ENCODE measurements around the gene DDAH1.

Gene DDAH1

DNA sequence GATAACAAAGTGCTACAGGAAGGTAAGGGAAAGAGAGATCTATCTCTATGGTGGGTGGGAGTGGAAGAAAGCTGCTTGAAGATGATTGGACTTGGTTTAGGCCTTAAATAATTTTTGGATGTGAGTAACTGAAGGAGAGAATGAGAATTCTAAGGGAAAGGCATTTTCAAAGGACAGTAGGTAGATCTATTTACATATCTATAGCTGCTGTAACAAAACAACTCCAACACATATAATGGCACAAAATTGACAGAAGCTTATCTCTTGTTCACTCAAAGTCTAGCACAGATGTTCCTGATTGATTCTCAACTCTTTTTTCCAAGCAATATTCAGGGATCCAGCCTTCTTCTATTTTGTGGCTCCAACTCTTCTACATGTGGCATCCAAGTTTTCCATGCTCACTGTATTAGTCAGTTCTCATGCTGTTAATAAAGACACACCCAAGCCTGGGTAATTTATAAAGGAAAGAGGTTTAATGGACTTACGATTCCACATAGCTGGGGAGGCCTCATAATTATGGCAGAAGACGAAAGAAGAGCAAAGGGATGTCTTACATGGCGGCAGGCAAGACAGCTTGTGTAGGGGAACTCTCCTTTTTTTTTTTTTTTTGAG is 3.1 kb upstream of the DDAH1 start:
- DNase-seq: no peak

DNA sequence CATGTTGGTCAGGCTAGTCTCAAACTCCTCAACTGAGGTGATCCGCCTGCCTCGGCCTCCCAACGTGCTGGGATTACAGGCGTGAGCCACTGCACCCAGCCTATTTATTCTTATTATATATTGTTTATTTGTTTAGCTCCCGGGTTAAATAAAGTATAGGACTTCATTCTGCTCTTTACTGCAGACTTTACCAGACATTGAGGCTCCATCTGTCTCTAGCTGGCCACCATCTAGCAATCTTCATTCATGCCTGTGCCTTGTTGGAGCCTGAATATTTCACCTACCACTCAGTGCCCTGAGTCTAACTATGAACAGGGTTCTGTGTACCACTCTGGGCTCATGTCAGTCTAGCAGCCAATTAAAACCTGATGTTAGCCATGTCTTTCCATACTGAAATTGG is 2.1 kb upstream of the DDAH1 start:
- DNase-seq: no peak

DNA sequence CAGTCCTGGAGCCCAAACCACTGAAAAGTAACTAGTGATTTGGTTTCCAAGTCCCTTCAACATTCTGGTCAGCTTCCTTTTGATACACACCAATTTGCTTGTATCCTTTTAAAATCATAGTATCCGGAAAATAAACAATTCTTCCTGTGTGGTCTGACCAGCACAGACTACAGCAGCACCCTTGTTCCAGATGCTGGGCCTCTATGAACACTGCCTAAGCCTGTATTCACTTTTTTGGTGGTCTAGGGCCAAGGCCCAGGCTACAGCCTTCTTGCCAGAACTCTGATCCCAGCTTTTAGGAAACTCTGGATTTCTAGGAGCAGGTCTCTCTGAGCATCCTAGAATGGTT is 801 bp upstream of the DDAH1 start:
- DNase-seq: no peak

- DNase-seq: no peak
Measured at GRCh38 chr1:85464497-85465098, 361 bp downstream of the DDAH1 start.

DNA sequence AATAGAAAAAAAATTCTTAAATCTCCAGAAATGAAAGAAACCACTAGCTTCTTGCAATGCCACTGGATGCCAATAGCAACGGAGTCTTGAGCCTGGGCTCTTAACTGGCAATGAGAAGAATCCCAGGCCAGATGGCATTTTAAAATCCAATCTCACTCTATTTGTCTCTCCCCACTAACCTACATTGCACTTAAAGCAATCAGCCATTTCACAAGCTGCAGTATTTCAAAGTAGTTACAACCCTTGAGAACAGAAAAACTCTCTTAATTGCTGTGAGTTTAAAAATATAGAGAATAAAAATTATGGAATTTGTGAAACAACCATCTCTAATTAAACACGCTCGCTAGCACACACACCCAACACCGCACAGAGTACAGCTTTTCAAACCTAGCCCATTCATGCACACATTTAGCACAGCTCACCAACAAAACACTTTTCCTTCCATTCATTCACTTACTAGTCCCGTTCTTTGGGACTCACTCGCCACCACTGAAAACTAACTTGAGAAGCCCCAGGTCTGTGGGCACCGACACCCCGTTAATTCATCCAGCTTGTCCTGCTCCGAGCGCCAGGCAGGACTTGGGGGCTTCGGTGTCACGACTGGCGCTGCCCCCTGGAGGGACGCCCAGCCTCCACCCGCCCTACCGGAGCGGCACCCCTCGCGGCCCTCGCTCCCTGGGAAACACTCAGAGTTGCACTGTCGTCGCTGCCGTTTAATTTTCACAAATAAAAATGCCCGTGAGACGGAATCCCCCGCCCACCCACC is 1.0 kb downstream of the DDAH1 start:
- DNase-seq: no peak

DNA sequence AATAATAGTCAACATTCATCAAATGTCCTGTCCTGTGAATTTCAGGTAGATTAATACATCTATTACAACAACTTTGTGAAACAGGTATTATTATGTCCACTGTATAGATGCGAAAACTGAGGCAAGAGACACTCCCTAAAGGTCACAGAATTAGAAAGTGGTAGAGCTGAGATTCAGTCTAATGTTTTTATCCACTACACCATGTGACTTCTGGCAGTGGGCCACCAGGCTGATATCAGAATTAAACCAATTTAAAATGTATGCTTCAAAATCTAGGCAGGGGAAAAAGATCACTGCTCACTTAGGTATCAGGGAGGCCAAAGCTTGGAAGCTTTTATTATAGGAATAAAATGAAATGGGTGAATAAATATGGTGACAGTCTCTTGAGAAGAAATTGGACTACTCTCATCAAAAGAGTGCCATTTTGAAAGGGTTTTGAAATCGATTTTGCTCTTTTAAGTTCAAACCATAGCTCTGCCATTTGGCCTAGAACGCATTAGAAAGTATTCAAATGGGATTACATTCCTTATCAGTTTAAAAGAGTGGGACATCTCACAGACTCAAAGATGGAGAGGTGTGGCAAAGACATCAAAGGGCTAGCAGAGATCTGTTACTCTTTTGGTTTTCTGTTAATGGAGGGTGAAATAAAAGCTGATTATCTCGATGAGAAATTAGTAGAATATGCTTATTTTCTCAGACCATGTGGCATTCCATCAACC is 1.9 kb downstream of the DDAH1 start:
- no peak for DNase-seq

DNA sequence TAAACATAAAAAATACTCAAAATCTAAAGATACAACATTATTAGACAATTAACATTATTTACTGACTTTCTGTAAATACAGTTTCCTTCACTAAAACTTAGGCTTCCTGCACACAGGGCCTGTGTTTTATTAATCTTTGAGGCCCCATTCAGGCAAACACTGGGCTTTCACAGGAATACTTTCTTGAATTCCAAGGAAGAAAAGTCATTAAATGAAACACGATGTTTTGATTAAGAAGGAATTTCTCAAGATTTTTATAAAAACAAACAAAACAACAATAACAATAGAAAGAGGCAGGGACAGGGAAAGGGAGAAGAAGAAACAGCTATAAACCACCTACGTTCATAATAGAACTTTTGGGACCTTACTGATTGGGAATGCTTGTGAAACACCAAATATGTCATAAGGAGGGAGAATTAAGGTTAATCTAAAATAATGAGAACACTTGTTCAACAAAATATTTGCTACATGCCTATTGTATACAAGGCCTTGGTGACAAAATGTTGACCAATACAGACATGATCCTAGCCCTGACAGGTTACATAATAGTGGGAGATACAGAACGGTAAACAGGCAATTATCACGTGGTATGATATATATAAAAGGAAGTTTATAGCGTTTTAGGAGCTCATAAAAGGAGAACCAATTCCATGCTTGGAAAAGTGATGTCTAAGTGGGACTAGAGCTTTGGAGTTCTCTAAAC is 3.6 kb downstream of the DDAH1 start:
- DNase-seq: no peak

GRCh38 chr1:85460555-85461088 is 4.3 kb downstream of the DDAH1 start:
- DNase-seq: no peak

DNA sequence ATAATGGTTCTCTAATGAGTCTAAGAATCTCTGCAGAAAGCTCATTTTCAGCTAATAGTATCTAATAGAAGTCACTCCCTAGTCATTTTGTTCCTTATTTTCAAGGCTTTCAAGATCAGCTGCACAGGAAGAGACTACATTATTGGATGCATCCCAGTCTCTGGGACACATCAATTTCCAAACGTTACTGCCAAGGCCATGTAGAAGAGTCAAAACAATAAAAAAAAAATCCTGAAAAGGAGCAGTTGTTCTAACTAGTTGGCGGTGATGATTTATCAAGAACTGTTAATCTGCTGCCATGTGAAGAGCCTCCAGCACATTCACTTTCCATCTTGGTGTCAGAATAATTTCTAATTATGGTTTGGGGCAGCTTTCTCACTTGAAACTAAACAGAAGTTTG is 5.7 kb downstream of the DDAH1 start:
- DNase-seq: no peak

DNA sequence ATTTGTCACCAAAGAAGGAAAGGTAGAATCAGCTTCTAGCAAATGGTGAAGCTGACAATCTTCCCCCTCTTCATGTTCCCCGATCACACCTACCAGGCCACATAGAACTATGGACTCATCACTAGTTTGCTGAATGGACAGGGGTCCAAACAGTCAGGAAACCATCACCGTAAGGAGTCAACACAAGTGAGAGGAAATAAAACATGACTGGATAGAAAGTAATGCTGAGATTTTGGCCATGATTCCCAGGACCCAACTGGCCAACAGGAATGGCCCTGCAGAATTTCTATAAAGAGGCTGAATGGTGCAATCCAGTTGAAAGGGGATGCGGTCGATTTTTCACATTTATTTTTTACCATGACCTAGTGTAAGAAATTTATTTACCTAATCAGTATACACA is 10.7 kb downstream of the DDAH1 start:
- DNase-seq: no peak

DNA sequence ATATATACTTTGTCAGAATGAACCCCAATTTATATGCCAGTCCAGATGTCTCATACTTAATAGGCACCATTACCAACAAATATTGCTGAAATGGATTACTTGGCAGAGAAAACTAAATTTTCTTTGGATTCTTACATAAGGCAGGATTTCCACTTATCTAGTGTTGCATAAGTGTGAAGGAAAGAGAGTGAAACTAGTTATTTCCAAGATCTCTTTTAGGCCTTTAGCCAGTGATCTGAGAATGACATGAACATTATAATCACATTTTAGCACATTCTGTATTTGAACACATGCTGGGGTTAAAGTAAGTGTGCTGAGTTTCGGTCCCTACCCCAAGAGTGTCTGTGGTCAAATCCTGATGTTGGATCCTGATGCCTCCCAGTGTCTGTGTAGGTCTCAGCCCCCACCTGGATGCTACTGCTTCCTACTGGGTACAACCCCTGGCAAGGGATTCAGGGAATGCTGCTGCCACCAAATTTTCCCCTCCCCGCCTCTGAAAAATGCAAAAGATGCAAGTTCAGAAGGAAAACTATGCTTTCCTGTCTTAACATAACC is 11.2 kb downstream of the DDAH1 start:
- DNase-seq: no peak

GRCh38 chr1:85452948-85453347 is 12.0 kb downstream of the DDAH1 start:
- no peak for DNase-seq

DNA sequence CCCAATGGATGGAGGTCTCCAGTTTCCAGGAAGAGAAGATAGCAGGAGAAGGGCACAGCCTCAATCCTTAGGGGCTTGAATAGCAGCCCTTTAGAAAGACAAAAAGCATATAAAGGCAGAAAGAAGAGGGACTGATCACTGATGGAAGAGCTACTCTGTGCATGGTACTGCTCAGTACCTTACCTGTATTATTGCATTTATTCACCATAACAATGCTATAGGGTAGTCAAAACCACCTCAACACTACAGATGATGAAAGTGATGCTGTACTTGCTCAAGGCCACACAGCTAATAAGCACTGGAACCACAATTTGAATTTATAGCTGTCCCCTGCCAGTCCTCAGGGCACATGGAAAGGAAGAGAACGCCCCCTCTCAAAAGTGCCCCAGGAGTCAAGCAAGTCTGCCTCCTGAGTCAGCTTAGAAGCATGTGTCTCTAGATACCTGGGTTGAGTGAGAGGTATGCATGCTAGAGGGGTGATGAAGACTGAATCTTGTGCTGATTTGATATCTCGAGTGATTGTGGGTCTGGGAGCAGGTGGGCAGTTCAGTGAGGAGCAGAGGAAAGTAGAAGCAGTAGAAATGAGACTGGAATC is 13.6 kb downstream of the DDAH1 start:
- no peak for DNase-seq

DNA sequence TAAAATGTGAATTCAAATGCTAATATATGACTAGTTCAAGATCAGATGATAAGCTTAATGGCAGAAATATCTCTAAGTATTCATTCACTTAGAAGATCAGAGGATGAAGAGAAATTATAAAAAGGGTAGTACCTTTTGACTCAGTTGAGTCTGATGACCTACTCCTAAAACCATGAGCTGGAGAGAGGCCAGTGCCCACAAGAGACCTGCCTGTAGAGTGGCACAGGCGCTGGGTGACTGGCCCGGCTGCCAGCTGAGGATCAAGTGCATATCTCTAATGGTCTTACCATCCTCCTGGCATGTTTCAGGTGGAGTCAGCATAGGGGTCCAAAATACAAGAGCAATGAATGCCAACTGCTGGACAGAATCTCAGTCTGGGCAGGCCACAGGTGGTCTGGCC is 14.1 kb downstream of the DDAH1 start:
- no peak for DNase-seq

DNA sequence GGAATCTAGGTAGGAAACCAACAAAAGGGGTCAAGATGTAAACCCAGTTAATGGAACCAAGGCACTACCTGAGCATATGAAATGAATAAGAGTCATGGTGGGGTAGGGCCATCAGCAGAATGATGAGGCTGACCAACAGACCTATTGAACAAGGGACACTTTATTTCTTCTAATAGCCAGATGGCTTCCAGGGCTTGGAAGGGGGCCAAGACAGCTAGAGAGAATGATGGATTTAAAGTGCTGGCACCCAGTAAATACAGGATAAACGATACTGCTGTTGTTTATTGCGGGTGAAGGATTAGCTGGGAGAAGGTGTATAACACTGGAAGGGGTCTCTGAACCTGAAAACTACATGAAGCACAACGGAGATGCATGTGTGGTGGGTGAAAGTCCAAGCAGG is 15.6 kb downstream of the DDAH1 start:
- no peak for DNase-seq

GRCh38 chr1:85448358-85448757 is 16.6 kb downstream of the DDAH1 start:
- no peak for DNase-seq

DNA sequence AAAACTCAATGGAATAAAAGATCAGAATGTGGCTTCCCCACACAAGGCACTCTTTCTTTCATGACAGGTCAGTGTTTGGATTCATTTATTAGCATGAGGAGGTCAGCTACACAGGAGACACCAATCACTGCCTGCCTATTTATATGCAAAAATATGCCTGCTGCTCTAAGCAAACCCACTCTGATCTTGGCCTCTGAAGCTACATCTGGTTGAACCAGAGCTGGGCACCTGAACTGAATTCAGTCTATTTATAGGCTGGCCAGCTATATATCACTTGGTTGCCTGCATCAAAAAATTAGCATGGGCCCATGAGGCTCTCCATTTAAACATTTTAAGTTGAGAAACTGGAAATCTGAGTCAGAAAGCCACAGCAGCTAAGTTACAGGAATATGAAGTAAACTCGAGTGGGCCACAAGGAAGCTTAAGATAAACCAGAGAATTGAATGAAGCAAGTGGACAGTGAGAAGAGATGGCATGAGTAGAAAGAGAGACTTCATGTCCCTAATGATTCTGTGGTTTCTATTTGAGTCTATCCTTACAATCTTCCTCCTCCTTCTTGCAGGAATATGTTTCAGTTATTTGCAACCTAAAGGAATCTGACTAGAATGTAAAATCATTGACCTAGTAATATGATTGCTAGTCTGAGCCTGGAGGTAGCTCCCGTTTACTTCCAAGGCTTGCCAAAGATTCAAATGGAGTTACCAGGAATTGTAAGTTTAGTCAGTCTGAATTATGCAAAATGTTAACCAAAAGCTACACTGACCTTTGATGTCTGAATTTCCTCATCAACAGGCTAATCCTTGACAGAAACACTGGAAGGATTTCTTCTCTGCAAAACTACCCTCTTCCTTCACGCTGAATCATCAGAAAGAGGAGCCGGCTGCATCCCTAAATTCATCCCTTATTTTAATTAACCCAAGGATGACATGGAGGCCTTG is 17.7 kb downstream of the DDAH1 start:
- no peak for DNase-seq

DNA sequence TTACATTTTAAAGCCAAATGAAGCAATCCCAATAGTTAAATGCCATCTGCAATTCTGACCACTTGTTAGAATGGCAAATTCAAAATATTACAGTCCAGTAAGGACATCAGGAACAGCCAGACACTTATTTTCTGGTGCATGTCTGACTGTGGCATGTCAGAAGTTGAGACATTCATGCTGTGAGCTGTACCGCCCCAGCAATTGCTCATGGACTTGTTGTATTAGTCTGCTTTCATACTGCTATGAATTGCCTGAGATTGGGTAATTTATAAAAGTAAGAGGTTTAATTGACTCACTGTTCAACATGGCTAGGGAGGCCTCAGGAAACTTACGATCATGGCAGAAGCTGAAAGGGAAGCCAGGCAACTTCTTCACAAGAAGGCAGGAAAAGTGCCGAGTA is 19.1 kb downstream of the DDAH1 start:
- no peak for DNase-seq

- DNase-seq: no peak
Measured at GRCh38 chr1:85444381-85444780, 20.6 kb downstream of the DDAH1 start.

DNA sequence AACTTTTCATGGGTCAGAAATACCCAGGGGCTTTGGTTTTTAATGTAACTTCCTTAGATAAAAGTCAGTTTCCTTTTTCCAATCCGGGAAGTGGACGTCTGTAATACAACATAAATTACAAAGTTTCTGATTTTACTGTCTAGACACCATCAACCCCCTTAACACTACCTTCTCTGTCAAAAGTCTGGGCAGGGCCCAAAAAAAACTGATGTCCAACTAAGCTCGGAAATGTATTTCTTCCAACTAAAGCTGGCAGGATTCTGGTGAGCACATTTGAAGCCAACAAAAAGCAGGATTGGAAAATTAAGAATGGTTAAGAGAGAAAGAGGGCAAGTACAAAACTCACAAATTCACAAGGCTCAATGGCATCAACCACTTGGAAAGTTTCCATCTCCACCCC is 24.3 kb downstream of the DDAH1 start:
- no peak for DNase-seq

DNA sequence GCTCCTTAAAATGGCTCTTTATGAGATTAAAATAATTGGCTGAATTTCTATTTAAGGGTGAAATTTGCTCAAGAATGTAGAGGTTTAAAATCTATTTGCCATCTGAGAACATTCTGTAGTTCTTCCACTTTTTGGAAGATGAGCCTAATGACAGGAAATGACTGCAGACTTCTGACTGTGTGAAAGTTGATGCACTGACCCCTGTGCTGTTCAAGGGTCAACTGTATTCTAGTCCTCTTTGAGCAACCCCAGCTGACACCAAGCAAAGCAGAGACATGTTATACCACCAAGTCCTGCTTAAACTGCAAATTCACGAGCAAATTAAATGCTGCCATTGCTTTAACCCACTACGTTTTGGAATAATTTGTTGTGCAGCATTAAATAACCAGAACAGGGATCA is 26.6 kb downstream of the DDAH1 start:
- DNase-seq: no peak

All from activated CD4-positive, alpha-beta T cell treated with anti-CD3 and anti-CD28 coated beads, Interleukin-2, amount 50 U/mL, for 1 hour (primary cell).